Esophagus muscularis mucosa (tissue), 4 donors: ENCODE results near the gene SDK1. TPM values are rescaled to one million over a fixed set of nuclear protein-coding genes. Genes with fewer than 3 reads are reported as not detected.

ENCODE experiments used
- DNase-seq: peaks from one replicate; pipeline ENCODE4 v3.0.0-alpha.2; 2017; ENCODE audit errors: extremely low spot score
- H3K27ac ChIP-seq, 4 donors: fragments of 200-600 bp; sonication (generic); replicated peaks in 1 of 4; 1 replicate in 3 of 4; 2 replicates in 1 of 4; pipeline ENCODE4 v1.5.1; 2016 to 2019; ENCODE audit warnings: mild to moderate bottlenecking in 1 of 4
- H3K27me3 ChIP-seq, 4 donors: fragments of 200-600 bp; sonication (generic); one replicate each; pipeline versions ENCODE4 v1.5.1 to v1.6.0; 2016 to 2019
- H3K36me3 ChIP-seq, 4 donors: fragments of 200-600 bp; sonication (generic); one replicate each; pipeline ENCODE4 v1.5.1; 2016 to 2019
- H3K4me1 ChIP-seq, 4 donors: fragments of 200-600 bp; sonication (generic); one replicate each; pipeline ENCODE4 v1.5.1; 2016 to 2019
- H3K4me3 ChIP-seq, 4 donors: fragments of 200-600 bp; sonication (generic); 1 replicate in 2 of 4; 2 replicates in 2 of 4; pipeline ENCODE4 v1.5.1; 2016 to 2019; ENCODE audit warnings: mild to moderate bottlenecking in 4 of 4, moderate library complexity in 1 of 4
- H3K9me3 ChIP-seq, 4 donors: fragments of 200-600 bp; sonication (generic); 1 replicate in 3 of 4; 2 replicates in 1 of 4; pipeline ENCODE4 v1.5.1; 2016 to 2019
- EP300 ChIP-seq: sonication (generic); formaldehyde crosslinking; IDR thresholded peaks from one replicate; pipeline ENCODE4 v1.6.1; 2017; ENCODE audit warnings: antibody characterized with exemption
- POLR2A ChIP-seq: fragments of 450-650 bp; IDR thresholded peaks from one replicate; pipeline ENCODE4 v1.6.1; 2017; ENCODE audit warnings: antibody characterized with exemption, moderate library complexity, mild to moderate bottlenecking, low read depth
- POLR2AphosphoS5 ChIP-seq, 2 donors: sonication (generic); formaldehyde crosslinking; IDR thresholded peaks; one replicate each; pipeline ENCODE4 v1.6.1; 2017; ENCODE audit warnings: antibody characterized with exemption in 2 of 2
- WGBS: methylation state at CpG from one replicate; pipeline ENCODE4 v1.1.5; 2018; 5-methylcytosine and 5-hydroxymethylcytosine counted together
- intact Hi-C: fragments of 100-400 bp; cut with DNase I; formaldehyde crosslinking; loops from one replicate; pipeline ENCODE4 v1.15.1; 2023
- total RNA-seq, 4 donors: library from RNA; depleted of rRNA; stranded (reverse); fragments of >200 nt; gene quantifications; one replicate each; pipeline versions ENCODE4 v1.1.0 to v1.2.1, GENCODE V29; 2016
- TF ChIP-seq, protein P1 (sequence below), 3 experiments: fragments of 200-600 bp in 2 of 3; fragments of 450-650 bp in 1 of 3; sonication (generic) in 2 of 3; IDR thresholded peaks; one replicate each; pipeline ENCODE4 v1.5.1; 2017 to 2019; ENCODE audit warnings: antibody characterized with exemption in 3 of 3, mild to moderate bottlenecking in 2 of 3, moderate library complexity in 1 of 3

The SDK1 gene
- total RNA-seq, 4 donors from 2014 or later: 7.8 to 18.6 (median 12.0) TPM

DNA sequence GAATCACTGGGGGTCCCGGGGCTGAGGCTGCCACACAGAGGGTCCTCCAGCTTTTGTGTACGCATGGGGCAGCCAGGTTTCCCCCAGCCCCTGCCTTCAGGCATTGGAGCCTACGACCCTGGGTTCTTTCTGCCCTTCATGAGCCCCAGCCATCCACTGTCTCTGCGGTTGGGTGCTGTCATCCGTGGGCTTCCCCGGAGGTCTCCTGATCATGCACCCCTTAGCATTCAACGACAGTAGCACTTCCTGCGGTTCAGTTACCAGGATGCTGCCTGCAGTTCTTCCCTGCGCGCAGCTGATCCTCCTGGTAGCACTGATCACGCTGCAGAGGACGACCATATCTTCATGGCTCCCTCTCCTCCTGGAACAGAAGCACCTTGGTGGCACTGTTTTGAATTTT, 676.3 kb downstream of the SDK1 start:
- no peak overlapping the region for H3K27ac ChIP-seq
- H3K4me1 ChIP-seq: no peaks in the 10 kb centered on the region
- peaks cover 0 to 6% (median 0%) of the 10 kb centered on the region in 4 donors for H3K36me3 ChIP-seq
- no peak for TF ChIP-seq POLR2AphosphoS5 (IDR thresholded peaks at IDR 0.05)
- no peak for TF ChIP-seq EP300
- no peak for TF ChIP-seq POLR2A
- TF ChIP-seq, protein P1, sequence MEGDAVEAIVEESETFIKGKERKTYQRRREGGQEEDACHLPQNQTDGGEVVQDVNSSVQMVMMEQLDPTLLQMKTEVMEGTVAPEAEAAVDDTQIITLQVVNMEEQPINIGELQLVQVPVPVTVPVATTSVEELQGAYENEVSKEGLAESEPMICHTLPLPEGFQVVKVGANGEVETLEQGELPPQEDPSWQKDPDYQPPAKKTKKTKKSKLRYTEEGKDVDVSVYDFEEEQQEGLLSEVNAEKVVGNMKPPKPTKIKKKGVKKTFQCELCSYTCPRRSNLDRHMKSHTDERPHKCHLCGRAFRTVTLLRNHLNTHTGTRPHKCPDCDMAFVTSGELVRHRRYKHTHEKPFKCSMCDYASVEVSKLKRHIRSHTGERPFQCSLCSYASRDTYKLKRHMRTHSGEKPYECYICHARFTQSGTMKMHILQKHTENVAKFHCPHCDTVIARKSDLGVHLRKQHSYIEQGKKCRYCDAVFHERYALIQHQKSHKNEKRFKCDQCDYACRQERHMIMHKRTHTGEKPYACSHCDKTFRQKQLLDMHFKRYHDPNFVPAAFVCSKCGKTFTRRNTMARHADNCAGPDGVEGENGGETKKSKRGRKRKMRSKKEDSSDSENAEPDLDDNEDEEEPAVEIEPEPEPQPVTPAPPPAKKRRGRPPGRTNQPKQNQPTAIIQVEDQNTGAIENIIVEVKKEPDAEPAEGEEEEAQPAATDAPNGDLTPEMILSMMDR (IDR thresholded peaks at IDR 0.05): no peak
- DNase-seq: no peak
- WGBS: 98% methylated on average over 11 of the region's 12 CpGs
- intact Hi-C loops: no loop called here
- H3K4me3 ChIP-seq: no peak overlapping the region
- H3K9me3 ChIP-seq: peaks cover 0 to 6% (median 4%) of the 10 kb centered on the region in 4 donors
- no peaks in the 10 kb centered on the region for H3K27me3 ChIP-seq

DNA sequence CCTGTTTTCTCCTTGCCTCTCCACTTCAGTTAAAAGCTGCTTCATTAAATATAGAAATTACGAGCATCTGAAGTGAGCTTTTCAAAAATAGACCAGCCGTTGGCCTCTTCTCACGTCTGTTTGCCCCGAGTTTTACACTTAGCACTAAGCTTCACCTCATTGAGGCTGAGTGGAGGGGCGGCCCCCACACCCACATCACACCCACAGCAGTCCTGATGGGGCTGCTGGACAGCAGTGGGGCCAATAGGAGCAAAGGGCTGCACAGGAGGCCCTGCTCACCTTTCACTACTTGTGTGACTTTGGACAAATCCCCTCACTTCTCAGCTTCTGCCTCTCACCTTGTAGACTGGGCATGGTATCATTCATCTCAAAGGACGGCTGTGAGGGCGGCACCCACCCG, 677.8 kb downstream of the SDK1 start:
- no peak overlapping the region for H3K4me3 ChIP-seq
- peaks cover 0 to 6% (median 4%) of the 10 kb centered on the region in 4 donors for H3K9me3 ChIP-seq
- H3K36me3 ChIP-seq: peaks cover 0 to 6% (median 0%) of the 10 kb centered on the region in 4 donors
- 95% methylated on average over 7 of the region's 8 CpGs for WGBS
- H3K4me1 ChIP-seq: no peaks in the 10 kb centered on the region
- intact Hi-C loops: no loop called here
- no peak overlapping the region for H3K27ac ChIP-seq
- no peak for TF ChIP-seq EP300
- no peak for TF ChIP-seq POLR2AphosphoS5 (IDR thresholded peaks at IDR 0.05)
- TF ChIP-seq POLR2A: no peak
- TF ChIP-seq, protein P1 (IDR thresholded peaks at IDR 0.05): no peak
- no peak for DNase-seq
- no peaks in the 10 kb centered on the region for H3K27me3 ChIP-seq

DNA sequence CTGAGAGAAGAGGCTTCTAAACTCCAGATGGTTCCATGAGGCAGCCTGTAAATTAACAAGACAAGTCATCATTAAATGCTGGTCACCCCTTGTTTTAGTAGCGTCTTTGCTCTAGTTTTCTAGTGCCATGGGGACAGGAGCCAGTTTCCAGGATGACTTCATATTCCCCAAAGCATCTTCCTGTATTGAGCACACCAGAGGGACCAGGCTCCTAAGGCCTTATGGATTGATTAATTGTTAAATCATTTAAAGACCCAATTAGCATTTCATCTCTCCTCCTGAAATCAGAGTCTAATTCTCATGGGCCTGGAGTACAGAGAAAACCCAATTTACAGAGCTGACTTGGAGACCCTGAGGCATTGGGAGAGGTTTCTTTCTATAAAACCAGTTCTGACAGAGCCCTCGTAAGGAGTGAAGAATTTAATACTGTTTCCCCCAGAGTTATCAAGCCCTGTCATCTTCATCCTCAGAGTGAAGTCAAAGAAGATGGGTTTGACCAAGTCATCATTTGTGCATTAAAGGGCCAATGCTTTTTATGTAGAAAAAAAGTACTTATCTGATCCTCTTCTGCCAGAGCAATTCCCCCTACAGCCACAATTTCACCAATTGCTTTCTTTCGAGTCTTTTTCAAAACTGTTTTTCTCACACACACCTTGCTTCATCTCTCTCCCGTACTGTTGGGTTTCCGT, 678.7 kb downstream of the SDK1 start:
- Histone ChIP-seq H3K36me3 (peaks cover 0 to under 1% (median 0%) of the 10 kb centered on the region in 4 donors), H3K4me3 (no peak overlapping the region), H3K27me3 (no peaks in the 10 kb centered on the region), H3K4me1 (no peaks in the 10 kb centered on the region), H3K9me3 (peaks cover 0 to 6% (median 4%) of the 10 kb centered on the region in 4 donors), H3K27ac (no peak overlapping the region)
- WGBS: 59% methylated on average over 5 of the region's 5 CpGs
- intact Hi-C loops: no loop called here
- TF ChIP-seq POLR2A: no peak
- TF ChIP-seq EP300: no peak
- TF ChIP-seq, protein P1 (IDR thresholded peaks at IDR 0.05): no peak
- no peak for TF ChIP-seq POLR2AphosphoS5 (IDR thresholded peaks at IDR 0.05)
- DNase-seq: no peak

DNA sequence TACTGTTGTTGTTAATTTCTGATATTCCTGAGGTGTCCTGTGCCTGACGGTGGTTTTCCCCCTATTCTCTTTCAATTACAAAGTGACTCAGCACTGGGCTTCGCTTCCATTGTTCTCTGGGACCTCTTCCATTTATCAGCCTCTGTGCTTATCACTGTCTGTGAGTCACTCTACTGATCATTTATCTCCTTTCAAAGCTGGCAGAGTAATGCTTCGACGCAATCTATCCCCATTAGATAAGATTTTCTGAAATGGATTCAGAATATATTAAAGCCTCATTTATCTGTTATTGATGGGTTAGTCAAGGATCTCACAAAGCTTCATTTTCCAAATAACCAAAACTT, 679.2 kb downstream of the SDK1 start:
- no peak for TF ChIP-seq EP300
- no peak for TF ChIP-seq POLR2AphosphoS5 (IDR thresholded peaks at IDR 0.05)
- TF ChIP-seq, protein P1 (IDR thresholded peaks at IDR 0.05): no peak
- TF ChIP-seq POLR2A: no peak
- Histone ChIP-seq H3K4me3 (no peak overlapping the region), H3K36me3 (no peaks in the 10 kb centered on the region), H3K9me3 (peaks cover 0 to 6% (median 4%) of the 10 kb centered on the region in 4 donors), H3K27me3 (no peaks in the 10 kb centered on the region), H3K27ac (no peak overlapping the region), H3K4me1 (no peaks in the 10 kb centered on the region)
- DNase-seq: no peak
- intact Hi-C loops: no loop called here
- 57% methylated on average over 4 of the region's 4 CpGs for WGBS

DNA sequence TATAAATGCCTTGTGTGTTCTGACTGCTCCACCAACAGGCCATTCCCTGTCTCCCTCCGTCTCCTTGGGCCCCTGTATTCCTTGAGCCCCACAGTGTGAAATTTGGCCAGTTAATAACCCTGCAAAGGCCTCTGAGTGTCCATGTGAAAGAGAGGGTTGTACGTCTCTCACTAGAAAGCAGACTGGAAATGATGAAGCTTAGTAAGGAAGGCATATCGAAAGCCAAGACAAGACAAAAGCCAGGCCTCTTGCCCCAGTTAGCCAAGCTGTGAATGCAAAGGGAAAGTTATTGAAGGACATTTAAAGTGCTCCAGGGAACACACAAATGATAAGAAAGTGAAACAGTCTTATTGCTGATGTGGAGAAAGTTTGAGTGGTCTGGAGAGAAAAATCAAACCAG, 680.2 kb downstream of the SDK1 start:
- Histone ChIP-seq H3K27ac (no peak overlapping the region), H3K4me1 (no peaks in the 10 kb centered on the region), H3K9me3 (peaks cover 0 to 6% (median 4%) of the 10 kb centered on the region in 4 donors), H3K4me3 (no peak overlapping the region), H3K36me3 (no peaks in the 10 kb centered on the region), H3K27me3 (no peaks in the 10 kb centered on the region)
- no peak for DNase-seq
- 79% methylated on average over 3 of the region's 3 CpGs for WGBS
- TF ChIP-seq POLR2AphosphoS5 (IDR thresholded peaks at IDR 0.05) (no peak), POLR2A (no peak), EP300 (no peak)
- TF ChIP-seq, protein P1 (IDR thresholded peaks at IDR 0.05): no peak
- intact Hi-C loops: no loop called here
